Activated CD8-positive, alpha-beta memory T cell treated with anti-CD3 and anti-CD28 coated beads, Interleukin-2, amount 50 U/mL, for 1 hour (primary cell): ENCODE data around the gene TUB.

Experiments used
- DNase-seq: peaks from one replicate; pipeline ENCODE4 v3.0.0-alpha.2; 2020; ENCODE audit errors: extremely low read depth

Gene TUB

GRCh38 chr11:8080674-8081590, at the start of gene TUB:
TUB (plus strand) TSS chr11:8081211; CDS start chr11:8081511, 300 bp downstream.
- DNase-seq, result no peak

- no peak for DNase-seq
Measured at GRCh38 chr11:8031248-8032115, 49.5 kb upstream of the TUB start.

GRCh38 chr11:8032122-8032521, 48.9 kb upstream of the TUB start:
- no peak for DNase-seq

- no peak for DNase-seq
Measured at GRCh38 chr11:8032576-8033304, 48.3 kb upstream of the TUB start.

- no peak for DNase-seq
Measured at GRCh38 chr11:8033305-8034105, 47.5 kb upstream of the TUB start.

- no peak for DNase-seq
Measured at GRCh38 chr11:8034106-8034585, 46.9 kb upstream of the TUB start.

- DNase-seq, result no peak
Measured at GRCh38 chr11:8034604-8035190, 46.3 kb upstream of the TUB start.

GRCh38 chr11:8035200-8035855, 45.7 kb upstream of the TUB start:
- no peak for DNase-seq

GRCh38 chr11:8036002-8036802, 44.8 kb upstream of the TUB start:
- no peak for DNase-seq

GRCh38 chr11:8036986-8037385, 44.0 kb upstream of the TUB start:
- DNase-seq, result no peak

GRCh38 chr11:8038393-8038792, 42.6 kb upstream of the TUB start:
- DNase-seq, result no peak

- no peak for DNase-seq
Measured at GRCh38 chr11:8038811-8039529, 42.0 kb upstream of the TUB start.

- no peak for DNase-seq
Measured at GRCh38 chr11:8039530-8040260, 41.3 kb upstream of the TUB start.

GRCh38 chr11:8040261-8040920, 40.6 kb upstream of the TUB start:
- DNase-seq, result no peak

GRCh38 chr11:8040921-8041285, 40.1 kb upstream of the TUB start:
- DNase-seq, result no peak

- DNase-seq, result no peak
Measured at GRCh38 chr11:8041576-8041975, 39.4 kb upstream of the TUB start.

GRCh38 chr11:8043756-8044155, 37.3 kb upstream of the TUB start:
- DNase-seq, result no peak
